ENCODE data around the gene ABCB8.
A peak's percentile ranks its signal among the peaks of the same experiment; 100 is the strongest.
"Not testable (repeated sequence)": the region's sequence is repeated elsewhere in the genome, so short reads cannot be mapped to it uniquely, and the experiment has no call there.

The ABCB8 gene

DNA sequence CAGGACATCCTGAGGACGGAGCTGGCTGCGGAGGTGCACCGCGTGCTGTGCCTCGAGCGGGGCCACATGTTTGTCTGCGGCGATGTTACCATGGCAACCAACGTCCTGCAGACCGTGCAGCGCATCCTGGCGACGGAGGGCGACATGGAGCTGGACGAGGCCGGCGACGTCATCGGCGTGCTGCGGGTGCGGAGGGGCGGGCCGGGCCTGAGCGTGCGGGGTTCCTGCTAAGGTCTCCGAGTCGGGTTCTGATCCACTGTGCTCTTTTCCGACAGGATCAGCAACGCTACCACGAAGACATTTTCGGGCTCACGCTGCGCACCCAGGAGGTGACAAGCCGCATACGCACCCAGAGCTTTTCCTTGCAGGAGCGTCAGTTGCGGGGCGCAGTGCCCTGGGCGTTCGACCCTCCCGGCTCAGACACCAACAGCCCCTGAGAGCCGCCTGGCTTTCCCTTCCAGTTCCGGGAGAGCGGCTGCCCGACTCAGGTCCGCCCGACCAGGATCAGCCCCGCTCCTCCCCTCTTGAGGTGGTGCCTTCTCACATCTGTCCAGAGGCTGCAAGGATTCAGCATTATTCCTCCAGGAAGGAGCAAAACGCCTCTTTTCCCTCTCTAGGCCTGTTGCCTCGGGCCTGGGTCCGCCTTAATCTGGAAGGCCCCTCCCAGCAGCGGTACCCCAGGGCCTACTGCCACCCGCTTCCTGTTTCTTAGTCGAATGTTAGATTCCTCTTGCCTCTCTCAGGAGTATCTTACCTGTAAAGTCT lies 14.3 kb upstream of the ABCB8 start:
- peak in 1 of 2 experiments; percentile 37 for DNase-seq (ENCODE audit: low read depth in 2 of 2)

DNA sequence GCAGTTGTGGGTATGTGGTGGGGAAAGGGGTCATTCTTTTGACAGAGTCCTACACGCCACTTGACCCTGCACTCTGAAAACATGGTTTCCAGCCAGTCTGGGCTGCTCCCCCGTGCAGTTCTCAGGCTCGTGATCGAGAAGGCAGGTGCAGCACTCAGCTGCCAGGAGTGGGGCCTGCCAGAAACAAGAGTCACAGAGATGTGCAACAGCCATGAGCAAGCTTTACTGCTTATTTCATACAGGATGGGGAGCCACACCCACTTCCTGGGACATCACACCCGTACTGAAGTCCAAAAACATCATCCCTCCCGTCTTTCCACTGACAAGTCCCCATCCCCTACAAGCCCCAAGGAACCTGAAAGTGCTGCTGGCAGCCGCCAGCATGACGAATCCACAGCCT lies 13.3 kb upstream of the ABCB8 start:
- no peak for DNase-seq (ENCODE audit: low read depth in 2 of 2)

DNA sequence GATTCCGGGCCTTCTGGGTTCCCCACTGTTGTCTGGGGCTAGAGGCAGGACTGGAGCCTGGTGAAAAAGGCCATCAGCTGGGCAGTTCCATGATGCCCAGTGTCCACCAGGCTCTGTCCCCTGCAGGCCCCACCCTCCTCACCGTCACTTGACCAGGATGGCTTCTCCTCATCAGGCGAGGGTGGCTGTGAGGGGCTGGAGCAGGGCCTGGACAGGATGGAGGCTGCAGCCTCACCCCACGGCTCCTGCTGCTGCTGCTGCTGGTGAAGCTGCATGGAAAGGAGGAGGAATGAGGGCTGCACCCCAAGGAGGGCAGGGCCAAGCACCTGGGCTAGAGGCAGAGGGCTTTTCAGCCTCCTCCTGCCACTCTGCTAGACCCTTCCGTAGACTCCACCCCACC lies 12.3 kb upstream of the ABCB8 start:
- no peak for DNase-seq (ENCODE audit: low read depth in 2 of 2)

DNA sequence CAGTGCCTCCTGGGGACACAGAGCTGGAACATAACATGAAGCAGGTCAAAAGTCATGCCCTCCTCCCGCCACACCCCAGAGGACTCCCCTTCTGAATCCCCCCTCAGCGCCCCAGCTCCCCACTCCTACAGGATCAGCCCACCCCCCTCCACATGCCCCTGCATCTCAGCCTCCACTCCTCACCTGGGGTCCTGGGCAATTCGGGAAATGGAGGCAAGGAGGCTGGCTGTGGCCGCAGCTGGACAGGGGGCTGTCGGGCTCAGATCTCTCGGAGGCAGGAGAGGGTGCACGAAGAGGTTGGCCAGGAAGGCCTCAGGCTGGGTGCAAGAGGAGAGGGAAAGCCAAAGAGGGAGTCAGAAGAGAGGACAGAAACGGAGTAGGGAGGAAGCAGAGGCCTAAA lies 11.7 kb upstream of the ABCB8 start:
- no peak for DNase-seq (ENCODE audit: low read depth in 2 of 2)

DNA sequence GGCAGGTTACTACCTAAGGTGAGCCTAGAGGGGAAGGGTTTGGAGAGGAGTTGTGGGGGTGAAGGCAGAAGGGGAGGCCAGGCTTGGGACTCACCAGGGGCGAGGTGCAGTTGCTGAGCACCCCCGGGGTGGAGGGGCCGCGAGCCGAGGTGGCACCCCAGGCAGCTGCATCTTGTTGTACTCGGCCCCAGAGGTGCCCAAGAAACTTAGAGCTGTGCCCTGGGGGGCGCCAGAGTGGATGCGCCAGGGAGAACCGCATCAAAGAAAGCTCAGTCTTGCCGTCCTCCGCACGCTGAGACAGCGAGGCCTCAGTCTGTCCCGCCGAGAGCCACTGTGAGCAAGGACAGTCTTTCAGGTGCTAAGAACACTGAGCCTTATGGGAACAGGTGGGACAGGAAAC lies 11.3 kb upstream of the ABCB8 start:
- DNase-seq (ENCODE audit: low read depth in 2 of 2), result no peak

DNA sequence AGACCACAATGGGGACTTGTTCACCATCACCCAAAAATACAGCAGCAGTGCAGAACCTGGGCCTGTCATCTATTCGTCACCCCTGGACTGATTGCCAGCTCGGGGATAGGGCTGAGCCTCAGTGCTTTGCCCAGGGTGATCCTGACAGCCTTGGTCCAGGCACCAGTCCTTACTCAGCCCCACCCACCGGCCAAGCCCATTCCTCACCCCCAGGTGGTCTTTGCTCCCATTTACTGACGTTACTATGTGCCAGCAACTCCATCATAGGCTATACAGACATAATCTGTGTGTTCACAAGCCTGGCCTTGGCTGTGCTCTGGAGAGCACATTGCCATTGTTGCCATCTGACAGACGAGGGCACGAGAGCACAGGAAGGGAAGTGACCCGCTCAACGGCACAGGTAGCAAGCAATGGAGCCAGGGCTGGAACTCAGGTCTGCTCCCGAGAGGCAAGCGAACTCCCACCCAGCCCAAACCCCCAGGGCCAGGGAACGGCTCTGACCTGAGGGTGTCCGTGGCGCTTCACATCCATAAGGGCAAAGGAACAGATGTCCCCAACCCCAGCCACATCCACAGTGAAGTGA lies 10.8 kb upstream of the ABCB8 start:
- DNase-seq (ENCODE audit: low read depth in 2 of 2), result no peak

DNA sequence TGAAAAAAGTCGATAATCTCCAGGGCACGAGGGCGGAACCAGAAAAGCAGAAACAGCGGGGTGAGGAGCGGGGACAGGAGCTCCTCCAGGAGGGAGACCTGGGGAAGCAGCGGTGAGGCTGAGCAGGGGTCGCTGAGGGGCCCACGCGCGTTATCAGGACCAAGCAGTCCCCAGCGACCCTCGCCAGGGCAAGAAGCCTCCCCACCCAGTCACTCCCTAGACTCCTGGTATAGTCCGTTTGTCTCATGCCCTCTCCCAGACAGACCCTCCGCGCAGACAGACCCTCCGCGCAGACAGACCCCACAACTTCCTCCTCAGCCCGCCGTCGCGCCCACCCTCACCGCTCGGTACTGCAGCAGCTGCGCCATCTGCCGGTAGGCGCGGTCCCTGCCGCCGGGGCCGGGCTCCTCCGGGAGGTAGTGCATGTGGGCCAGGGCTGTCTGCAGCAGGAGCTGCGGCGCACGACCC lies 10.3 kb upstream of the ABCB8 start:
- no peak for DNase-seq (ENCODE audit: low read depth in 2 of 2)

DNA sequence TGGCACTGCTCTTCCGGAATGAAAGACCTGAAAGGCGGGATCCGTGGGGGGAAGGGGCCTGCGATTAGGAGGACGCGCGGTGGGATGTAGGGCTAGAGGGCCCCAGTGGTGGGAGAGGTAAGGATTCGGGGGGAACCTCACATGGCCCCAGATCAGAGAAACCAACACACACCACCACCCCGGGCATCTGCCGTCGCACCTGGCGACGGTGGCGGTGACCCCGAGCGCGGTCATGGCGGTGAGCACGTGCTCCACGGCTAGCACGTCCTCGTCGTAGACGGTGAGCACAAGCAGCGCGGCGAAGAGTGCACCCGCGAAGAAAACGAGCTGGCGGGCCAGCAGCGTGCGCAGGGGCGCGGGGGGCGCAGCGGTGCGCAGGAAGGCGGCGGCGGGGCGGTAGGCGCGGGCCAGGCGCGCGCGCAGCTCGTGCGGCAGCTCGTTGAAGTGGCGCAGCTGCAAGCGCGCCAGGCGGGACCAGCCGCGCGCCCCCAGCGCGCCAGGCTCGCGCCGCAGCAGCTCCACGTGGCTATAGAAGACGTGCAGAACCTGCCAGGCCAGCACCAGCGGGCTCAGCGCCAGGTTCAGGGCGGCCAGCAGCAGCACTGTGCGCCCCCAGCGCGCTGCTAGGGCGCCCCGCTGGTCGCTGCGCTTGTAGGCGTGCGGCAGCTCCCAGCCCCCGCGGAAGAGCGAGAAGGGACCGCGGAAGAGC lies 9.7 kb upstream of the ABCB8 start:
- no peak for DNase-seq (ENCODE audit: low read depth in 2 of 2)

DNA sequence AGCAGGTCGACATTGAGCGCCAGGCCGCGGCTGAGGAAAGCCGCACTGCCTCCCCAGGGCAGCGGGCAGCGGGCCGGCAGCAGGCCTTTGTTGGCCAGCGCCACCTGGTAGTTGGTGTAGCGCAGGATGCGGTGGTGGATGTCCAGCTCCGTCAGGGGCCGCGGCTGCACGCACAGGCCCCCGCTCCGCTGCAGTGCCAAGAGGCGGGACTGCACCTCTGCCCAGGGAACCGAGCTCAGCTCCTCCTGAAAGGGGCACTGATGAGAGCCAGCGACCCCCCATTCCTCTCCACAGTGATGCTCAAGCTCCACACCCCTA lies 9.2 kb upstream of the ABCB8 start:
- DNase-seq (ENCODE audit: low read depth in 2 of 2), result no peak

DNA sequence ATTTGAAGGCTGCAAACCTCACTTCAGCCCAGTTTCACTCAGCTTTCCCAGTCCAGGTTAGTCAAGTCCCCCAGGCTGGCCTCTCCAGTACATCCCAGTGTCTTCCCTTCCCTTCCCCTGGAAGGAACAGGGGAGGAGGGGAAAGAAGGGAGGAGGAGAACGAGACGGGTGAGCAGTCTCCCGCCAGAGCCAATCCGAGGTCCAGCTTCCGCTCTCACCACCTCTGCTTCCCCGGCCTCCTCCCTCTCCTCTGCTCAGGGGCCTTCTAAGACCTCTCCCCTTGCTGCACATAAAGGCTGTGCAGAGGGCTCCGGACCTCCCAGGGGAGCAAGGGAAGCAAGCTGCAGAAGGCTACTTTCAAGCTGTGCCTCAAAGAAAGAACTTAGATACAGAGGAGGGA lies 8.0 kb upstream of the ABCB8 start:
- DNase-seq (ENCODE audit: low read depth in 2 of 2), result no peak

DNA sequence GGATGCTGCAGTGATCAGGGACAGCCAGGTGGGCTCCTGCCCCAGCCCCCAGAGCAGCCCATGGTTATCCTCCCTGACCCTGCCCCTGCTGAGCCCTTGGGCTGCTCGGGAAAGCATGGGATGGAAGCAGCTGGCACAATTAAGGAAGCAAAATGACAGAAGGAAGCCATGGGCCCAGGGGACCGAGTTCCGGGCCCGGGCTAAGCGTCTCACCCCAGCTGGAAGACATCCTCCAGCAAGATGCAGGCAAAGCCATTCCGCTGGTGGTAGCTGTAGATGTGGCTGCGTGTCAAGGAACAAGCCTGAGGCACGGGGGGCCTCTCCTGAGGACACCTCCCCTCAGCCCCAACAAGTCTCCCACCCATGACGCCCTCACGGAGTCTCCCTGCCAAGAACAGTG lies 5.0 kb upstream of the ABCB8 start:
- no peak for DNase-seq (ENCODE audit: low read depth in 2 of 2)

DNA sequence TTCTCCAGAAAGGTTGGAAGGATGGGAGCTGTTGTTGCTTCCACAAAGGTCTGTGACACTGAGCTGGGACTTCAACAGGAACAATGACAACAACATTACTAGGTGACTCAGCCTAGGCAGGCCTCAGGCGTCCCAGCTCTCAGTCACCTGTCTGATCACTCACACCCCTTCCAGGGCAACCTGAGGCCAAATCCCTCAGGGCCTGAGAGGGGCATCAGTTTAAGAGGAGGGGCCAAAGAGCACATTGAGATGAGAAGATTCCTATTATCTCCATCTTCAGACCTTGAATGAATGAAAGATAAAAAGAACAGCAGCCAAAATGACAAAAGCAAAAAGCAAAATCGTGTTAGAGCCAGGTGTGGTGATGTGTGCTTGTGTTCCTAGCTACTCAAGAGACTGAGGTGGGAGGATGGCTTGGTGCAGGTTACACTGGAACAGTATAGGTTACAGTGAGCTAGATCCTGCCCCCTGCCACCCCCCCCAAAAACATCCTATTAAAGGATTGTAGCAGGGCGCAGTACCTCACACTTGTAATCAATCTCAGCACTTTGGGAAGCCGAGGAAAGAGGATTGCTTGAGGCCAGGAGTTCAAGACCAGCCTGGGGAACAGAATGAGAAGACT lies 3.7 kb upstream of the ABCB8 start, which contains the start of gene ATG9B:
Gene ATG9B (minus strand): TSS at position 60 of the 622 bp plus-strand sequence. CDS start 71 bp downstream, outside the sequence.
- no peak for DNase-seq (ENCODE audit: low read depth in 2 of 2)

DNA sequence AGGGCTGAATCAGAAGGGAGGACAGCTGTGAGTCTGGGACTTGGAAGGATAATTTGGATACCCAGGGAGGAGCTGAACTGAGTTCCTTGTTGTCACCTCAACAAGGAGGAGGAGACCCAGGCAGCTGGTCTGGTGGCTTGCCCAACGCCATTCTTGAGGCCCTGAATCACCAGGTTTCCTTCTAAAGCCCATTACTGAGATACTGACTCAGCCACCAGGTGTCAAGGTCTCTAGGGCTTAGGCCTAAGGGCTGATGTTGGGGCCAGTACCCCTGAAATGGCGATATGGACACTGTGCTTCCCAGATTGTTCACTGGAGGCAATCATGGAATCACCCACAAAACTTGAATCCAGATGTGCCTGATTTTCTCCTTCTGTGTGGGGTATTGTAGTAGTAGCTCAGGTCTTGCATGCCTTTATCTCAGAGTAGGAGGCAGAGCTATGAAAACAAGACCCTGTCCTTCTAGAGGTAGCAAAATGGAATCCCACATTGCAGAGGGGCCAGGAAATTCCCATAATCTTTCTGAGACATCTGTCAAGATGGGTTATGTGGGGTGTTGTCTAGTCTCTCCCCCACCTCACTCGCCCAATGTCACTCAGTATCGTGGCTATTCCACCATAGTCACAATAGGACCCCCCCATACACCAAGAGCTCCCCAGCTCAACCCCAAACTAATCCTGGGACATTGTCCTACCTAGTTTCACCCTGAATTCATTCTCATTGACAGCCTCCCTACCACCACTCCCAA lies 2.2 kb upstream of the ABCB8 start:
- DNase-seq (ENCODE audit: low read depth in 2 of 2), result no peak

DNA sequence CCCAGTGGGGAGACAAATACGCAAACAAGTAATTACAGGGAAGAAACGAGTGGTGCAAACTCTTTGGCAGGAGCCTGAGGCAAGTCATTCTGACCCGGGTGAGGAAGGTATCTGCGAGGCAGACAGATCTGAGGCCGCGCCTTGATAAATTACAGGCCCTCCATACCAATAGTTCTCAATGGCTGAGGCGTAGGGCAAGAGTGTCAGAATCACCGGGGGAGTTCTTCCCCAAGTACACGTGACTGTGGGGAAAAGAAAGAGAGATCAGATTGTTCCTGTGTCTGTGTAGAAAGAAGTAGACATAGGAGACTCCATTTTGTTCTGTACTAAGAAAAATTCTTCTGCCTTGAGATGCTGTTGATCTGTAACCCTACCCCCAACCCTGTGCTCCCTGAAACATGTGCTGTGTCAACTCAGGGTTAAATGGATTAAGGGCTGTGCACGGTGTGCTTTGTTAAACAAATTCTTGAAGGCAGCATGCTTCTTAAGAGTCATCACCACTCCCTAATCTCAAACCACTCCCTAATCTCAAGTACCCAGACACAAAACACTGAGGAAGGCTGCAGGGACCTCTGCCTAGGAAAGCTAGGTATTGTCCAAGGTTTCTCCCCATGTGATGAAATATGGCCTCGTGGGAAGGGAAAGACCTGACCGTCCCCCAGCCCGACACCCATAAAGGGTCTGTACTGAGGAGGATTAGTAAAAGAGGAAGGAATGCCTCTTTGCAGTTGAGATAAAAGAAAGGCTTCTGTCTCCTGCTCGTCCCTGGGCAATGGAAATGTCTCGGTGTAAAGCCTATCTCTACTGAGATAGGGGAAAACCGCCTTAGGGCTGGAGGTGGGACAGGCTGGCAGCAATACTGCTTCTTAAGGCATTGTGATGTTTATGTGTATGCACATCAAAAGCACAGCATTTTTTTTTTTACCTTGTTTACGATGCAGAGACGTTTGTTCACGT lies 1.2 kb upstream of the ABCB8 start:
- not testable (repeated sequence) for DNase-seq (ENCODE audit: low read depth in 2 of 2)

DNA sequence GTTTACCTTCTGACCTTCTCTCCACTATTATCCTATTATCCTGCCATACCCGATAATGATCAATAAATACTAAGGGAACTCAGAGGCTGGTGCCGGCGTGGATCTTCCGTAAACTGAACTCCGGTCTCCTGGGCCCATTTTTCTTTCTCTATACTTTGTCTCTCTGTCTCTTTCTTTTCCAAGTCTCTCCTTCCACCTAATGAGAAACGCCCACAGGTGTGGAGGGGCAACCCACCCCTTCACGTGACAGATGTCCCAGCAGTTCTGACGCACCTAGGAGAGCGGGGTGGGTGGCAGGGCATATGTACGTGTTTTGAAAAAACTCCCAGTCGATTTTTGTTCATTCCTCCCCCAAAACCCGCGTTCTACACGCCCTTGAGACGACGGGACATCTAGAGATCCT lies 521 bp upstream of the ABCB8 start:
- DNase-seq (ENCODE audit: low read depth in 2 of 2), result not testable (repeated sequence)

DNA sequence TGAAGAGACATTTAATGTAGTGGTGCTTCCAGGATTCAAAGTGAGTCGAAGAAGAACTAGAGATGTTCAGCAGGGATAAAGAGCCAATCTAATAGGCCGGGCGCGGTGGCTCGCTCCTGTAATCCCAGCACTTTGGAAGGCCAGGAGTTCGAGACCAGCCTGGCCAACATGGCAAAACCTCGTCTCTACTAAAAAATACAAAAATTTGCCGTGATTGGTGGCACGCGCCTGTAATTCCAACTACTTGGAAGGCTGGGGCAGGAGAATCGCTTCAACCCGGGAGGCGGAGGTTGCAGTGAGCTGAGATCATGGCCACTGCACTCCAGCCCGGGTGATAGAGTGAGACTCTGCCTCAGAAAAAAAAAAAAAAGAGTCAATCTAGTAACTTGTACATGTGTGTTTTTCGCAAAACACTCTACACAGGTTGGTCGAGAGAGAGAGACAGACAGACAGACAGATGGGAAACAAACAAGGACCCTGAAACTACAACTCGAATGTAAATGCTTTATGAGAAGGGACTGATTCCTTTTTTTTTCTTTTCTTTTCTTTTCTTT lies 775 bp downstream of the ABCB8 start:
- DNase-seq (ENCODE audit: low read depth in 2 of 2), result no peak

DNA sequence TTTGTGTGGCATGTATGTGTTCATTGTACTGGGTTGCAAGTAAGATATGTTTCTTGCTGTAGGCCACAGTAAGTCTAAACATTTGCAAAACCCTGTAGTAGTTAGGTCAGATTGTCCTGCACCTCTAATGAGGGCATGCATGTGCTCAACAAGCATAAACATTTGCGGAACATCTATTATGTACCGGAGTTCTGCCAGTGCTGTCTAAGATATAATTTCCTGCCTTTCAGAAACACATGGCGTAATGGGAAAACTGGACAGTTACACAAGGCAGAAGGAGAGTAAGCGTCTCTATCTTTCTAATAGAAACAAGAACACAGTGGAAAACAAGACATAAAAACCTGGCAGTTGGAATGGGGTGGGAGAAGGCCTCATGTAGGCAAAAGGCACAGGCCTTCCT lies 2.8 kb downstream of the ABCB8 start:
- DNase-seq (ENCODE audit: low read depth in 2 of 2), result no peak

DNA sequence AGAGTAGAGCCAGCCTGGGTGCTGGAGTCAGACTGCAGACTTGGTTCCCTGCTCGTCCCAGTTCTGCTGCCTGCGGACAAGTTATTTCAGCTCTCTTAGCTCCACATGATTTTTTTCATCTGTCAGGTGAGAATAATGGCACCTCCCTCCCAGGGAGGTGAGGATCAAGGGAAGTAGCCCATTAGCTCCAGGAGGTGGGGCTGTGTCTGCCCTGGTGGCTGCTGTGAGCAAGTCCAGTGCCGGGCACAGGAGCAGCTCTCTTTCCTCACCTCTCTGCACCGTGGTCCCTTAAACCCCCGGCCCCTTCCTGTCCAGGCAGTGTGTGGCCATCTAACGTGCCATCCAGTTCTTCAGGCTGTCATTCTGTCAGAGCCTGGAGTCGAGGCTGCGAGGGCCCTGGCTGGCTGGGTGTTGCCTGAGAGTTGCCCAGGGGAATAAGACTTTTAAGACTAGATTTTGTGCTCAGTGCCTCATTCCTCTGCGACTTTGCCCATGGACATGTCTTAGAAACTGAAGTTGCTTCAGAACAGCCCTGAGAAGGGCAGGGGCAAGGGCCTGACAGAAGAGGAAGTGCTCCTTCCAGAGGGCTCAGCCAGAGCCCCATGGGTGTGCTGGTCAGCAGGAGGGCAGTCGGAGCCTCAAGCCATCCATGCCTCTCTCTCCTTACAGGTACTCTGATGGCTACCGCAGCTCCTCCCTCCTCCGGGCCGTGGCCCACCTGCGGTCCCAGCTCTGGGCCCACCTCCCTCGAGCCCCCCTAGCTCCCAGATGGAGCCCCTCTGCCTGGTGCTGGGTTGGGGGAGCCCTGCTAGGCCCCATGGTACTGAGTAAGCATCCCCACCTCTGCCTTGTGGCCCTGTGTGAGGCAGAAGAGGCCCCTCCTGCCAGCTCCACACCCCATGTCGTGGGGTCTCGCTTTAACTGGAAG lies 5.0 kb downstream of the ABCB8 start:
- DNase-seq (ENCODE audit: low read depth in 2 of 2), result no peak

DNA sequence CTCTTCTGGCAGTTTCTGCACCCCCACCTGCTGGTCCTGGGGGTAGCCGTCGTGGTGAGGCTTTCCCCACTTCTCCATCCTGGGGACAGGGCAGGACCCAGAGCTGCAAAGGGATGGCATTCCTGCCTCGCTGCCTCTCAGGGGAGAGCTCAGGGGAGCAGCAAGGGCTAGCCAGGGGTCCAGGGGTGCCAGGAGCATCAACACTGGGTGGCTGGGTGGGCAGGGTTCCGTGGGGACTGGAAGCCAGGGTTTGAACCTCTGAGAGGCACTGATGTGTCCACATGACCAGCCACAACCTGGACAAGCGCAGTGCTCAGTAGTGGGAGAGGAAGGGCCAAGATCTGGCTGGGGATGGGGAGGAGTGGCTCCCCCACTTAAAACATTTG lies 5.6 kb downstream of the ABCB8 start:
- no peak for DNase-seq (ENCODE audit: low read depth in 2 of 2)
